ENCODE data around the gene ARMH1.

- TF ChIP-seq CTCF (conservative IDR thresholded peaks at IDR 0.05; ENCODE audit: low read length) (no peak), EZH2phosphoT487 (IDR thresholded peaks at IDR 0.05; ENCODE audit: borderline replicate concordance) (no peak)
Measured at GRCh38 chr1:44689447-44689765, 14.9 kb downstream of the ARMH1 start.
